Hematopoietic multipotent progenitor cell treated with erythropoietin and hydrocortisone succinate and interleukin-3 and kit ligand, for 4 days (in vitro differentiated cells): ENCODE results near the gene AQP9.

Experiments
- DNase-seq: peaks from one replicate; pipeline ENCODE4 v3.0.0-alpha.2; 2015

The AQP9 gene

GRCh38 chr15:58228718-58229117 is 90.5 kb downstream of the AQP9 start:
- DNase-seq: no peak

GRCh38 chr15:58229297-58229768 is 91.2 kb downstream of the AQP9 start:
- DNase-seq: no peak

- peak; percentile 16 for DNase-seq
These were observed 94.3 kb downstream of the AQP9 start for GRCh38 chr15:58232281-58233065.

- DNase-seq: no peak
These were observed 95.2 kb downstream of the AQP9 start for GRCh38 chr15:58233341-58233740.
